OCI-LY3 (cell line): ENCODE results near the gene CFAP69.

Source experiments
- CTCF ChIP-seq: fragments of 200-600, 300-600 bp; sonication (generic); IDR thresholded peaks from 2 replicates; pipeline ENCODE4 v1.5.1; 2014; ENCODE audit warnings: antibody characterized with exemption, low read length, low read depth
- EZH2phosphoT487 ChIP-seq: fragments of 200-600 bp; shearing (Covaris generic); IDR thresholded peaks from 2 replicates; pipeline ENCODE4 v1.6.1; 2018; ENCODE audit warnings: antibody characterized with exemption, mixed run types, low read depth

GRCh38 chr7:90250601-90251303 lies 5.8 kb downstream of the CFAP69 start:
- no peak for TF ChIP-seq CTCF
- TF ChIP-seq EZH2phosphoT487 = no peak
